ENCODE data around the gene EIF4E1B.

GRCh38 chr5:176639981-176640380 lies 9.5 kb downstream of the EIF4E1B start:
- no peak for TF ChIP-seq CTCF (conservative IDR thresholded peaks at IDR 0.05; ENCODE audit: low read length)
- TF ChIP-seq EZH2phosphoT487 (IDR thresholded peaks at IDR 0.05; ENCODE audit: borderline replicate concordance): no peak

Measured in Loucy (cell line).